HUES48 (cell line): Measurements from ENCODE around the gene PRIM1.

ENCODE experiments used
- H3K27ac ChIP-seq: one replicate; pipeline ENCODE4 v1.7.0; 2013; ENCODE audit warnings: low read depth, low read length, inconsistent platforms
- H3K27me3 ChIP-seq: 2 replicates; pipeline ENCODE4 v1.6.1; 2013; ENCODE audit warnings: mild to moderate bottlenecking, low read length; ENCODE audit not compliant: control insufficient read depth, insufficient read depth
- H3K36me3 ChIP-seq: 2 replicates; pipeline ENCODE4 v1.6.1; 2013; ENCODE audit warnings: low read length; ENCODE audit not compliant: control insufficient read depth, insufficient read depth
- H3K4me1 ChIP-seq: 2 replicates; pipeline ENCODE4 v1.6.1; 2013; ENCODE audit warnings: mild to moderate bottlenecking, low read length; ENCODE audit not compliant: control insufficient read depth, insufficient read depth
- H3K4me3 ChIP-seq: 2 replicates; pipeline ENCODE4 v1.5.1; 2013; ENCODE audit warnings: mild to moderate bottlenecking, low read depth, low read length
- H3K9ac ChIP-seq: 2 replicates; pipeline ENCODE4 v1.6.1; 2013; ENCODE audit warnings: mild to moderate bottlenecking, low read depth, low read length, moderate library complexity
- H3K9me3 ChIP-seq: 2 replicates; pipeline ENCODE4 v1.6.1; 2013; ENCODE audit warnings: low read length; ENCODE audit not compliant: control insufficient read depth, insufficient read depth

Gene PRIM1

GRCh38 chr12:56688846-56689109 is 63.3 kb downstream of the PRIM1 start:
- Histone ChIP-seq H3K27ac (peak overlapping the region; percentile 94), H3K36me3 (peaks cover 18% of the 10 kb centered on the region), H3K9me3 (no peaks in the 10 kb centered on the region), H3K4me1 (peaks cover 10% of the 10 kb centered on the region), H3K4me3 (peak overlapping the region; percentile 80), H3K9ac (peak overlapping the region; percentile 88), H3K27me3 (no peaks in the 10 kb centered on the region)

DNA sequence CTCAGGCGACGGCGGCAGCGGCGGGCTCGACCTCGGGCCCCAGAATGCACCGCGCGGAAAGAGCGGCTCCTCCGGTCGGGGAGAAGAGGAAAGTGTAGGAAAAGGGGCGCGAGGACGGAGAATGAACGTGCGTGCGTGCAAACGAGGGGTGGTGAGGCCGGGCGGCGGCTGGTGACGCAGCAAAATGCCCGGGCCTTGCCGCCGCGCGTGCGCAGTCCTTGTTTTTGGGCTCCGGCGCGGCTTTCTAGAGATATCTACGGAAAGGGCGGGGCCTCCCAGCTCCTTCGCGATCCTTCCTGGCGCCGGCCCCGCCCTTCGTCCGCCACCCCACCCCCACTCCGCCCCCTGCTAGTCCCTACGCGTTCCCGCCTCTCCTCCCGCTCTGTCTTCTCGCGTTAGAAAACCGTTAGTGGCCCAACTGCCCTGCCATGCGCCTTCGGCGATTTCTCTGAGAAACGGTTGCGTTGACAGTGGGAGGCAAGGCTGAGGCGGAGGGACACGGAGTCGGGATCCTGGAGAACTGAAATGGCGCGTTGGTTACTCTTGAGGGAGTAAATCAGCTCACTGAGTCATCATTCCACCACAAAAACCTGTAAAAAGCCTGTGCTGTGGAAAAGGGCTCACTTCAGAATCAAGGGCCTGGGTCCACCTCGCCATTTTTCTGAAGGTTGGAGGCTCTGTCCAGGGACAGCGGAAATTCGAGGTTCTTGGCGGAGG is 63.8 kb downstream of the PRIM1 start, which contains the start of gene PTGES3:
PTGES3 (minus strand) TSS at position 156 of the 717 bp plus-strand sequence. CDS start 285 bp downstream, outside the sequence.
- Histone ChIP-seq H3K27ac (peak within 1 kb of the TSS; percentile 94), H3K4me3 (peak within 1 kb of the TSS; percentile 100), H3K27me3 (no peaks in the 10 kb centered on the region), H3K9me3 (no peaks in the 10 kb centered on the region), H3K36me3 (peaks cover 20% of the 10 kb centered on the region), H3K4me1 (peaks cover 10% of the 10 kb centered on the region), H3K9ac (peak within 1 kb of the TSS; percentile 98)

- H3K36me3 ChIP-seq: peaks cover 24% of the 10 kb centered on the region
- H3K9me3 ChIP-seq: no peaks in the 10 kb centered on the region
- no peaks in the 10 kb centered on the region for H3K27me3 ChIP-seq
- peak overlapping the region; percentile 100 for H3K4me3 ChIP-seq
- peak overlapping the region; percentile 94 for H3K27ac ChIP-seq
- H3K9ac ChIP-seq: peak overlapping the region; percentile 98
- peaks cover 10% of the 10 kb centered on the region for H3K4me1 ChIP-seq
Measured at GRCh38 chr12:56687223-56688128, 64.6 kb downstream of the PRIM1 start.

GRCh38 chr12:56684745-56685359 is 67.3 kb downstream of the PRIM1 start:
- Histone ChIP-seq H3K9ac (no peak overlapping the region), H3K27me3 (no peaks in the 10 kb centered on the region), H3K4me3 (peak overlapping the region; percentile 100), H3K9me3 (no peaks in the 10 kb centered on the region), H3K4me1 (peaks cover 13% of the 10 kb centered on the region), H3K27ac (no peak overlapping the region), H3K36me3 (peaks cover 43% of the 10 kb centered on the region)

GRCh38 chr12:56682323-56682722 is 69.8 kb downstream of the PRIM1 start:
- no peaks in the 10 kb centered on the region for H3K27me3 ChIP-seq
- no peak overlapping the region for H3K4me3 ChIP-seq
- H3K36me3 ChIP-seq: peaks cover 64% of the 10 kb centered on the region
- peaks cover 13% of the 10 kb centered on the region for H3K4me1 ChIP-seq
- H3K9me3 ChIP-seq: no peaks in the 10 kb centered on the region
- H3K9ac ChIP-seq: no peak overlapping the region
- no peak overlapping the region for H3K27ac ChIP-seq
